NCI-H748 (cell line): ENCODE data around the gene TATDN2.

Experiments
- DNase-seq: peaks from one replicate; lab custom pipeline; 2025; ENCODE audit not compliant: unreplicated experiment; lab: John Stamatoyannopoulos, UW

The TATDN2 gene

DNA sequence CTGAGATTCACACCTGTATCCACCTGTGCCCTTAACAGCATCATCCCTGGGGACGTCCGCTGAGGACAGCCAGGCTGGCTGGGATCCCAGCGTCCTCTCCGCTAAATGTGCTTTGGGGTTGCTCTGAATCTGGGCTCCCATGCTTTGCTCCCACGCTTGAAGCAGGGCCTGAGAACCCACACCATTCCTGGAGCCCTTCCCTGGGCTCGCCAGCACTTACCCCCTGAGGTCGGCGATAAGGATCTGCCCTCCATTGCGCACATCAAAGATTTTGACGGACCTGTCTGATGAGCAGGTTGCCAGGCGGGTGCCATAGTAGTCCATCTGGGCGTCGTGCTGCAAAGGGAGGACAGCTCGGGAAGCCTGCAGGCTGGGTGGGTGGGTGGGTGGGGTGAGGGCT, 66.8 kb downstream of the TATDN2 start:
- DNase-seq = no peak

DNA sequence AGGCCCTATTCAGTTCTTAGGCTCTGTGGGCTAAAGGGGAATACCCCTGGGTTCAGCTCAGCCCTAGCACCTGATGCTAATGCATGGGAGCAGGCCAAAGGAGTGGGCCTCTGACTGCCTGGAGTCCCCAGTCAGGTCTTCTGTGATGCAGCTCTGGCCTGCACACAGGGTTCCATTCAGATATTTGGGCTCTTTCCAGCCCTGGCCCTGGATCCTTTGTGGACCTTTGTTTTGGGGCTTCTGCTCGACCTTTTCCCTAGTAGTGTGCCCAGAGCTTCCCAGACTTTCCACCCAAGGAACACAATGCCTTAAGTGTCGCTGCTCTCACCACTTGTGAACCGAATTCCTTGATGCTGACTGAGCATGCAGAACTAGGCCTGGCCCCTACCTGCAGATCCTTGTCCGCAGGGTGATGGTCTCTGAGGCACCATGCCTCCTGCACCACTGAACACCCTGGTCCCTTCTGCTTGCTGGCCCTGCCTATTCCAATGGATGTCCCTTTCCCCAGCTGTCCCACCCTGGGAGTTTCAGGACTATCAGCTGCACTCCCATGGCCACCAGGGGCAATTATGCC, 67.6 kb downstream of the TATDN2 start:
- no peak for DNase-seq

DNA sequence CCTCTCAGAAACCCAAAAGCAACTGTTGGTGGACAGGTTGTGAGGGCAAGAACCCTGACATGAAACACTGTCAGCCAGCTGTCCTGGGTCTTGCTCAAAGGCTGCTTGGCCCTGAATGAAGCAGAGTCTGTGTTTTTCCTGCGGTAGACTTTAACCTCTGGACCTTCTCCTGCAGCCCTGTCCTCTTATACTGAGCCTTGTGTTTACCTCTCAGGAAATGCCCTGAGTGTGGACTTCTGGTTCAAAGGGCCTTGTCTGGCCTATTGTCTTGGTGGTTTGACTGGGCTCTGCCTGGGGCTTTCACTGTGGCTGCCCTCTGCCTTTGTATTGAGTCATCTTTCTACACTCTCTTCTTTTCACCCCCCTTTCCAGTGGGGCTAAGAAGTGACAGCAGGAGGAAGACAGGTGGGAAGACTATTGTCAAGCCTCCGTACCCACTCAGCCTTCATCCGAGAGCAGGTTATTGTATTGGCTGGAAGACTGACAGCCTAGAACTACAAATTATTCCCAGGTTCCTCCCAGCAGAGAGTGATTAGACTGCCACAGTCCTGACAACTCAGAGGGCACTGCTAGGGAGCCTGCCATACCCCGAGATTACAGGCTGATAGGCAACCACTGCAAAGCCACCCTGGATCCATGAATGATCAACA, 69.2 kb downstream of the TATDN2 start:
- DNase-seq = no peak

DNA sequence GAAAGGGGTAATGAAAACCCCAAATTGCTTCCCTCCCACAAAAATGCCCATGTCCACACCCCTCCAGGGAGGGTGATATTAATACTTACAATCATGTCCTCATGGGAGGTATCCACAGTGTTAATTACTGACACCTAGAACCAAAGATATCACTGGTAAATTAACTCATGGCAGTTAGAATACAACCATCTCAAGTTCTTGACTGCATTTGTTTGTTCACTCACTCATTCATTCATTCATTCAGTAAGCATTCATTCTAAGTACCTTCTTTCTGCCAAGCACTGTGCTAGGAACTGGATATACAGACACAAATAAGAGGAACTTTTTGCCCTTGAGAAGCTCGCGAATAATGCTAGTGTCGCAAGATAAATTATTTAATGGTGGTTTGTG, 69.7 kb downstream of the TATDN2 start:
- DNase-seq = no peak

DNA sequence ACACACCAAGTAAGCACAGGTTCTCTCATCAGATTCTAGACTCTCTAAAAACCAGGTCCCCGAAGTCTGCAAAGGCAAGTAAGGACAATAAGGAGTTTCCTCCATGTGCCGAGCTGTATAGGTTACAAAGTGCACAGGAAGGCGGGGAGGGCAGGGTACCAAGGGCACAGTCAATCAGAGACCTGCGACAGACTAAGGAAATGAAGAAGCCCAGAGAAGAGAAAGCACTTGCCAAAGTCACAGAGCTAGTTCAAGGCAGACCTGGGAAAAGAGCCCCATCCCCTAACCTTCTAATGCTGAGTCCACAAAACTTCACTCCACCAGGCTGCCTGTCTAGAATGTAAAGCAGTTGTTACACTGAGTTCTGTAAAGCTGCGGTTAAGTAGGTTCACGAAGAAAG, 71.0 kb downstream of the TATDN2 start:
- no peak for DNase-seq

DNA sequence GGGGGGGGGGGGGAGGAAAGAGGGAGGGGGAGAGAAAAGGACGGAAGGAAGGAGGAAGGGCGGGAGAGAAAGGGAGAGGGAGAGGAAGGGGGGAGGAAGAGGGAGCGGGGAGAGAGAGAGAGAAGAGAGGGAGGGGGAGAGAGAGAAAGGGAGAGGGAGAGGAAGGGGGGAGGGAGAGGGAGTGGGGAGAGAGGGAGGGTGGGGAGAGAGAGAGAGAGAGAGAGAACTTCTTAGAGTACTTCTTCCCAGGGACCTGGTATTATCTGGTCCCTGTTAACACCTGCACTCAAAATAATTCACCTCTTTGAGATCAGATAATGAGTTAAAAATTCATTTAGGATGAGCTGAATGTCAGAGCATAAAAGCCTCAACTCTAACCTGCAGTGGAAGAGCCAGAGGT, 71.5 kb downstream of the TATDN2 start:
- no peak for DNase-seq

DNA sequence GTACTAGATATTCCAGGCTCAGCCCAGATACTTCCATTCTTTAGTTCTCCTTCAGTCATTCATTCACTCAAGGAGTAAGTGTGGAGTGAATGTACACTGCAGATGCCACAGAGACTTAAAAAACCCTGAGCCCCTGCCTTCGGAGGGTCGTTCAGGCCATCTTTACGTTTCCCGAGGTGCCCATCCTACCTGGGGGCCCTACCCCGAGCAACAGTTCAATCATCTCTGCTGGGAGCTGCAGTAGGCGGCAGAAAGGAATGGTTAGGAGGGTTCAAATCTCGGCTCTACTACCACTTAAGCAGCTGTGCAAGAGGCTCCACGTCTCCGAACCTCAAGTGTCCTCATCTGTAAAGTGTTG, 72.0 kb downstream of the TATDN2 start:
- no peak for DNase-seq

DNA sequence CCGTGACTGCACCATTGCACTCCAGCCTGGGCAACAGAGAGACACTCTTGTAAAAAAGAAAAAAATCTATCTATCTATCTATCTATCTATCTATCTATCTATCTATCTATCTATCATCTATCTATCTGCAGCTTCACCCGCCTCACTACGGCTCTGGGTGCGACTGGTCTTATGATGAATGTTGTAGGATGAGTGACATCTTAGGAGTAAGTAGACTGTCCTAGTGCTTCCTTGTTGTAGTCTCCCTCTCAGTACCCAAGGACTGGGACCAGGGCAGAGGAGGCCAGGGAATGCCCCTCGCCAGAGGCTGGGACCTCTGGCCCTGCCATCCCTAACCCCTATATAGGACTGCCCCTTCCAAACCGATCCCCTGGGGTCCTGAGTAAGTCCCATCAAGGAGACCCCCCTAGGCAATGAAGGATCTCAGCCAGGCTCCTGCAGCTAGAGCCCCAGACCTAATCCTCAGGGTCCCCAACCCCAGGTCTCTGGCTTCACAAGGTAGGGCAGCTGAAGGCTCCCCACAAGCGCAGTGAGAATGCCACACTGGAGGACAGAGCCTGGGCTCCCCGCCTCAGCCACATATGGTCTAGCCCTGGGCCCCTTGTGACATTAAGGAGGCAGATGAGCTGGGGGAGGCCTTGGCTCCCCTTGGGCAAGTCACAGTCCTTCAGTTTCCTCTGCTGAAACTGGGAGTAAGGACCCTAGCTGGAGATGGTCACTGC, 73.5 kb downstream of the TATDN2 start:
- DNase-seq = no peak

DNA sequence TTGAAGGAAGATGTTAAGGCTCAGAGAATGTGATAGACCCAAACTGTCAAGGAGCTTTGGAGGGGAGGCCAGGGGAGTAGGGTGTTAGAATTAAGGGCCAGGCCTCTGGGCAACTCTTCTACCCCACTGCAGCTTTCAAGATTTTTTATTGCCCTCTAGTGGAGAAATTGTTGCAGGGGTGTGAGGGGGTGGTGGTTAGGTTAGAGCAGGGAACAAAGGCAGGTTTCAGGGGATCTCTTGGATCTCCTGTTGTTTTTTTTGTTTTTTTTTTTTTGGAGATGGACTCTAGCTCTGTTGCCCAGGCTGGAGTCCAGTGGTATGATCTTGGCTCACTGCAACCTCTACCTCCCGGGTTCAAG, 74.1 kb downstream of the TATDN2 start:
- DNase-seq = peak; percentile 12

DNA sequence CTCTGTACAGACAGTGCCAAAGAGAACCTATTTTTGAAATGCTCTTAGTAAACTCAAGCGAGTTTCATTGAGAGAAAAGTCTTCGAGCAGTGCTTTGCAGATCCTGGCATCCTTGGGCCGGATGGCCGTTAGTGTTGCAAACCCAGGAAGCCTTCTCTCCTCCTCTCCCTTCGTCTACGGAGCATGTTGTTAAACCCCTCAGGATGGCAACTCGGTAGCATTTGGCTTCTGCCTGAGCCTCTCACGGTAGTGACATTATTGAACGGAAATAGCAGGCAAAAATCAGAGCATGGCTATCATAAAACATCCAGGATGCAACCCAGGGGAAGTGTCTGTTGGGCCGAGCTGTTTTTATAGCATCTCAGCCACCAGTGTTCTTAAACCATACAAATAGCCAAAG, 79.3 kb downstream of the TATDN2 start:
- no peak for DNase-seq

DNA sequence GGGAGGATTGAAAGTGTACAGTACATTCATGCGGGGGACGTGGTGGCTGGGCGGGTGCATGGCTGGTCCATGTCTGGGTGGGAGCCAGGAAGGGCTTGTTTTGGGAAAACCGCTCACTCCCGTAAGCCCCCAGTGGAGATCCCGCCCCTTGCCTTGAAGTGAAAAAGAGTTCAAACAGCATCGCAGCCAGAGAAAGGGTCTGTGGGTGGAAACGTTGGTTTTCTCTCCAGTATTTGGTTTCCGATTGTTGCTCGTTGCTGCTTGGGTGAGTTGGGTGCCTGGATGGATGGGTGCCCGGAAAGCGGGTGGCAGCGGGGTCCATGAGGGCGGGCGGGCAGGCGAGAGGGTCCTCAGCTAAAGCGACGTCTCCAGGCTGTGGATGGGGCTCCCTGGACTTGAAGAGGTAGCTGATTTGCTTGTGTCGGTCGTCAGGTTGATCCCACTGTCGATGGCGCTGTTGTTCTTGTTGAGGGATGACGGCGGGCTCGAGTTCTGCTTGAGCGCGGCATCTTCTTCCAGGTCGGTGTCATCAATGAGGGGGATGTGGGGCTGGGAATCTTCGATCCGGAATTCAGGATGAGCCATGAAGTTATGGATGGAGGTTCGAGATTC, 80.3 kb downstream of the TATDN2 start:
- DNase-seq = no peak

DNA sequence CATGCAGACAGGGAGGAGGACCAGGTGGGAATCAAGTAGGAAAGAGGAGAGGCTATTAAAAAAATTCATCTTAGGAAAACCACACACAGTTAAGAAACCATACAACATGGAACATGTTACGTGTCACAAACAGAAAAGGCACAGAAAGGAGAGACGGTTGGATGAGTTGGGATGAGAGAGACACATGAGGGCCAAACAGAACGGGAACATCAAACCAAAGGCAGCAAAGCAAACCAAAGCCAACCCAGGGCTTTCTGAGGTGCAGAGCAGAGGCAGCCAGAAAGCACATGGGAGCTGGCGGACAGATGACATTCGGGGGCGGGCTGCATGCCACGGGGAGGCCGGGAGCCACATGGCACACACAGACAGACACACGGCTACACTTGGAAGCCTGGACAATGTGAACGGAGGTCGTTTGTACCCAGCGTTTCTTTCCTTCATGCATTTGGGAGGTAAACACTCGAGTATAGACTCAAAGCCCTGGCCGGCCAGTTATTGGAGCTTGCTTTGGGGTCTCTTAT, 81.3 kb downstream of the TATDN2 start:
- DNase-seq = no peak

DNA sequence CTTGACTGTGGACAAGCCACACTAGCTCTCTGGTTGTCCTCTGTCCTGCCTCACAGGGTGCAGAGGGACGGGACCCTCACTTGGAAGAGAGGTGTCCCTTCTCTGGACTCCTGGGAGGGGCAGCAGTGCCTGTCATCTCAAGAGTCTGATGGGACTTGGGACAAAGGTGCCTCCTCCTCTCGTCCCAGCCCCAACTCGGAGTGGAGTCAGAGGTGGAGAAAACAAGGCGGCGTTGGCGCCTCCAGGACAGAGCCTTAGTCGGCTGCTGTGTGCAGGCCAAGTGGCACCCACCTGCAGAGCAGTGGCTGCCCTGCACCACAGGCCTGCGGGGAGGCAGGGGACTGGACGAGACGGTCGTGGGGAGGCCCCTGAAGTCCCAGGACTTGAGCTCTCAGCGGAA, 82.1 kb downstream of the TATDN2 start:
- DNase-seq = no peak
